Endometrial microvascular endothelial cells (primary cell): ENCODE data around the gene UBE2D2. TPM values are rescaled to one million over a fixed set of nuclear protein-coding genes. Genes with fewer than 3 reads are reported as not detected.

Experiments
- in situ Hi-C: cut with HindIII; loops from 2 replicates; pipeline ENCODE4 v1.10.0; 2017; ENCODE audit warnings: low sequenced_read_pairs, low pct_unique_long_range_greater_than_20kb; ENCODE audit errors: inconsistent ontology term
- total RNA-seq: library from RNA; depleted of rRNA; stranded (reverse); fragments of >200 nt; gene quantifications from one replicate; pipeline ENCODE4 v1.2.3, GENCODE V29; 2015; ENCODE audit errors: inconsistent ontology term

UBE2D2 gene
- total RNA-seq, 1 donor from 2014 or later, result 105 TPM

DNA sequence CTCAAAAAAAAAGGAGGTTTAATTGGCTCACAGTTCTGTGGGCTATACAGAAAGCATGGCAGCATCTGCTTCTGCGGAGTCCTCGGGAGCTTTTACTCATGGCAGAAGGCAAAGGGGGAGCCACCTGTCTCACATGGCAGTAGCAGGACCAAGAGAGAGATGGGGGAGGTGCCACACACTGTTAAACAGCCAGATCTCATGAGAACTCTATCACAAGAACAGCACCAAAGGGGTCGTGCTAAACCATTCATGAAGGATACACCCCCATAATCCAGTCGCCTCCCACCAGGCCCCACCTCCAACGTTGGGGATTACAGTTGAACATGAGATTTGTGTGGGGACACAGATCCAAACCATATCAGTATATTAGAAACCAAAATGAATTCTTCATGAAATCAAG, 58.7 kb downstream of the UBE2D2 start:
- in situ Hi-C loops, result no loop called here

DNA sequence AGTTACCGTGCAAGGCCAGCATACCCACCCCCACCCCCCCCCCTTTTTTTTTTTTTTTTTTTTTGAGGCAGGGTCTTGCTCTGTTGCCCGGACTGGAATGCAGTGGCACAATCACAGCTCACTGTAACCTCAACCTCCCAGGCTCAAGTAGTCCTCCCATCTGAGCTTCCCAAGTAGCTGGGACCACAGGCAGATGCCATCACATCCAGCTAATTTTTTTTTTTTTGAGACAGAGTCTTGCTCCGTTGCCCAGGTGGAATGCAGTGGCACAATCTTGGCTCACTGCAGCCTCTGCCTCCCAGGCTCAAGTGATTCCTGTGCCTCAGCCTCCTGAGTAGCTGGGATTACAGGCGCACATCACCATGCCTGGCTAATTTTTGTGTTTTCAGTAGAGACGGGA, 64.3 kb downstream of the UBE2D2 start:
- in situ Hi-C loops, result loop anchor here (25.0 kb wide), 1 partner anchor 137 kb away; no protein-coding TSS in a partner anchor

DNA sequence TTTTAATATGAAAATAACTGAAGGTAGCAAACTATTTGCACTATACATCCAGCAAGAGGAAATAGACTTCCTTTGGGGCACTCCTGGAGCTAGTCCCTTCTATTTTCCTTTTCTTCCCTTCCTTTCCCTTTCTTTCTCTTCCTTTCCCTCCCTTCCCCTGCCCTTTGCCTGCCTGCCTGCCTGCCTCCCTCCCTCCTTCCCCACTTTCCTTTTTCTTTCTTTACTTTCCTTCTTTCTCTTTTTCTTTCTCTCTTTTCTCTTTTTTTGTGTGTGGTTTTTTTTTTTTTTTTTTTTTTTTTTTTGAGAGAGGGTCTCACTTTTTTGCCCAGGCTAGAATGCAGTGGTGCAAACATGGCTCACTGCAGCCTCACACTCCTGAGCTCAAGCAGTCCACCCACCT, 69.7 kb downstream of the UBE2D2 start:
- in situ Hi-C loops, result loop anchor here (25.0 kb wide), 1 partner anchor 131 kb away; no protein-coding TSS in a partner anchor

DNA sequence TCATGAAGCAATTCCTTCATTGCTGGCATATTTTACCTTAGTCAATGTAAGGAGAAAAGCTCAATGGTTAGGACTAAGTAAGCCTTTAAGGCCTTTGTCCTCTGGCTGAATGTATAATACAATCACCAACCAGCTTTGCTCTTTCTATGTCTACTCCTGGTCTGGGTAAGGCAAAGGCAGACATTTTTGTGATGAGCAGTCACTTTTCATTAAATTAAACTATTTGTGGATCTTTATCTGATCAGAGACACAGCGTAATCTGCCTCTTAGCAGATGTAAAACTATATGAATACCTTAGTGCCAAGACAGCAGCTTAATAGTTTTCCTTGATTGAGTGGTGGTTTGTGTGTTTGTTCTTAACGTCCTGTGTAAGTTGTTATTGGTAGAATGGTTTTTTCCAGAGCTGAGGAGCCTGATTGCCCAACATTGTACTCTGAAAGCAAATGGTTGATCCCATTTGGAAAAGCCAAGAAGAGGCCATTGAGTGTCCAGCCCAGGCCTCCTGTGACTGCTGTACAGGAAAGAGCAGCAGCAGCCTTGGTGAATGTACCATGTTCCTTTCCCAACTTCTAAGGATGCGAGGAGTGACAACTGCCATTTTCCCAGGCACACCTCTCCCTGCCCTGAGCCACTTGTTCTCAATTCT, 70.5 kb downstream of the UBE2D2 start:
- in situ Hi-C loops, result loop anchor here (25.0 kb wide), 1 partner anchor 131 kb away; no protein-coding TSS in a partner anchor

DNA sequence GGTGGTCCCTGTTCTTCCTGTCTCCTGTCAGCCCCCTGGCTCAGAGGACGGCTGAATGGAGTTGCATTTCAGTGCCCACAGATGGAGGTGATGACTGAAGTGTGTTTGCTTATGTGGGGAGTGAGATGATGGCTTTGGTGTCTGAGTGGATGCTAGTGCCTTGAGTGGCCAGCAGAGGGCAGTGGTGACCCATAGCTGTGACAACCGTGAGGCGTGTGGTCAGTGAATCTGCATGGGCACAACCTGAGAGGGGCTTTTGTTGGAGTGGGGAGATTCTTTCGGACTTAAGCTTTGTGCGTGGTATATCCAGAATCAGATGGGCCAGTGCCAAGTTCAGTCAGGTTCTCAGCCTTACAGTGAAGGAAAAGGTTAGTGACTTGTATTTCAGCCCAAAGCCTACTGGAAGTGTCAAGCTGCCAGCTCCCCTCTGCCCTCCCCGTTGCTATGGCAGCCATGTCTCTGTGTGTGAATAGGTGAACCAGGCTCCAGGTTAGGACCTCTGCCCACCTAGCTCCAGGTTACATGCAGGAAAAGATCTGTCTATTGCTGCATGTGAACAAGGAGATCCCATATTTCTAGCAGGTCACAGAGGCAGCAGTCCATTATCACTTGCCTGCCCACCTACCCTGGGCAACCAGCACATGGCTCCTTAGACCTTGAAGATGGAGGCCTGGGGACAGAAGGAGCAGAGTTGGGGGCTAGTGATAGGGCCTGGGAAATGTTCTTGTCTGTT, 72.3 kb downstream of the UBE2D2 start:
- in situ Hi-C loops, result loop anchor here (25.0 kb wide), 1 partner anchor 129 kb away; no protein-coding TSS in a partner anchor

DNA sequence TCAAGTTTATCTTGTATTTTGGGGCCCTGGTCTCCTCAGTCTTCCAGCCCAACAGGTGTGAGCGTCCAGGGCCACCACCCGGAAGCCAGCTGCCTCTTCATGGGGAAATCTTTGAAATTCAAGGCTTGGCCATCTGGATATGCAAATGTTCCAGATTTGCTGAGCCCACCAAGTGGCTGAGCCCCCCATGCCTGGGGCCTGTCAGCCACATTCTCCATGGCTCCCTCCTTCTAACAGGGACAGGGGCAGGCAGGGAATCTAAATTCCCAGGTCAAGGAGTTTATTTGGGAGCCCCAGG, 72.8 kb downstream of the UBE2D2 start:
- in situ Hi-C loops, result loop anchor here (25.0 kb wide), 1 partner anchor 128 kb away; no protein-coding TSS in a partner anchor

DNA sequence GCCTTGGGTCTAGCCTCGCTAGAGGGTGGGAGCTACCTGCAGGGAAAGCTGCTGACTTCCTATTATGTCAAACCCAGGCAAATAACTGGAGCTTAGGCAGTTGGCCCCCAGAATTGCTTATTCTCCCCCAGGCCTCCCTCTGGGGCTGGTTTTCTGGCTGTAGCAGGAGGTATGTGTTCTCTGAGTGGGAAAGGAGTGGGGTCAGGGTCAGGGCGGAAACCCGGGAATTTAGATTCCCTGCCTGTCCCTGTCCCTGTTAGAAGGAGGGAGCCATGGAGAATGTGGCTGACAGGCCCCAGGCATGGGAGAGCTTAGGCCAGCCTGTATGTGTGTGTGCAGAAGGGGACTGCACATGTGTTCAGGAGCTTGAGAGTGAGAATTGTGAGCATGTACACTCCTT, 73.4 kb downstream of the UBE2D2 start:
- in situ Hi-C loops, result loop anchor here (25.0 kb wide), 1 partner anchor 128 kb away; no protein-coding TSS in a partner anchor

DNA sequence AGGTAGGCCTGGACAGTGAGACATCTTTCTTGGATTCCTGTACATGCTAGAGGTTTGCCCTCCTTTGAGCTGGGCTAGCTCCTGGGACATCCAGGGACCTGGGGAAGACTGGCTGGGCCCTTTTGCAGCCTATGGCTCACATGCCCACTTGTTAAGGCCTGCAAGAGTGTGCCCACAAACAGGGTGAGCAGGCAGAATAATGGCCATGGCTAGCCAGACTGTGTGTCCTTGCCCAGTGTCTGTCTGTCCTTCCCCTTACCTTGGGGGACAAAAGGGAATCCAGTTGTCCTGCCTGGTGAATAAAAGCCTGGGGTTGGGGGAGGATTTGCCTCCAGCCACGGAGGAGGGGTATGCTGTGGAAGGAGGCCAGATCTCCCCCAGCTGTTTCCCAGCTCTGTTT, 74.1 kb downstream of the UBE2D2 start:
- in situ Hi-C loops, result loop anchor here (25.0 kb wide), 1 partner anchor 127 kb away; no protein-coding TSS in a partner anchor

DNA sequence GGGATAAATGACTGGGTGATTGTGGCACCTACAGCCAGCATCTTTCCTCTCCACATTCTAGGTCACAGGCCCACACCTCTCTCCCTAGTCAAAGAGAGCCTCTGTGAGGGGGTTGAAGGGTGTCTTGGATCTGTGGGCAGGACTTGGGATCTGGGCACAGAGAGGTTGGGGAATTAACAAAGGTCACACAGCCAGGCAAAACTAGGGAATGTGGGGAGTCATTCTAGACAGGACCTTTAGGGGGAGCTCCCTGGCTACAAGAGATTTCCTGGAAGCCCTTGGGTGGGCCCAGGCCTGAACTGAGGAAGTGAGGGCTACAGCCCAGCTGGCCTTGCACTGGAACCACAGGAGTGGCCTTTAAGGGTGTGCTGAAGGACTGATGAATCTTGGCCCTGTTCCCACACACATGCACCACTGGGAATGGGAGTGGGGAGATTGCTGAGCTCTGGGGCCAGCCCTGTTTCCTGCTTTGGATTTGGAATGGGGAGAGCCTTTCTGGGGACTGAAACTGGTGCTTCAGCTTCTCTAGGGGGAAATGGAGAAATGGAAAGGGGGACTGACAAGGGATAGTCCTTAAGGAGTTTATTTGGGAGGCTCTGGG, 74.6 kb downstream of the UBE2D2 start:
- in situ Hi-C loops, result loop anchor here (25.0 kb wide), 1 partner anchor 127 kb away; no protein-coding TSS in a partner anchor

DNA sequence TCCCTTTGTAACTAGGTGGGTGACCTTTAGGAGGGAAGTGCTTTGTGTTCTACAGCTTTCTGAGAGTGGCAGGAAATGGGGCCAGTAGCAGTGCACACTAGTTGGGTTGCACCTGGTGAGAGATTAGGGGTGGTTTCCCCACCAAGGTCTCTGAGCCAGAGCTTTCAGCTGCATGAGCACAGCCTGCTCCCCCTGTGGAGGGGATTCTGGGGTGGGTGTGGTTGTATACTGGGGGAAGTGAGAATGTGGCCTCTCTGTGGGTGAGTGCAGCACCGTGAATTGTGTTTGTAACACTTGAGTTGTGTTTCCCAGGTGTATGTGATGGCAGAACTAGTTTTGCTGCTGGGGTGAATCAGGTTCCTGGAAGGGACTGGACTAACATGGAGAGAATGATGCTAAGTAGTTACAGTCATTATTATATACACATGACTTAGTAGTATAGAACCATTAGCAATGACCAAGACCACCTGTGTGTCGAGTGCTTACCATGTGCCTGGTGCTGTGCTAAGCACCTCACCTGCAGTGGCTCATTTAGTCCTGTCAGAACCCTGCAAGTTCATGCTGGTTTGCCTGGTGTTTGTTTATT, 75.2 kb downstream of the UBE2D2 start:
- in situ Hi-C loops, result loop anchor here (25.0 kb wide), 1 partner anchor 126 kb away; no protein-coding TSS in a partner anchor

DNA sequence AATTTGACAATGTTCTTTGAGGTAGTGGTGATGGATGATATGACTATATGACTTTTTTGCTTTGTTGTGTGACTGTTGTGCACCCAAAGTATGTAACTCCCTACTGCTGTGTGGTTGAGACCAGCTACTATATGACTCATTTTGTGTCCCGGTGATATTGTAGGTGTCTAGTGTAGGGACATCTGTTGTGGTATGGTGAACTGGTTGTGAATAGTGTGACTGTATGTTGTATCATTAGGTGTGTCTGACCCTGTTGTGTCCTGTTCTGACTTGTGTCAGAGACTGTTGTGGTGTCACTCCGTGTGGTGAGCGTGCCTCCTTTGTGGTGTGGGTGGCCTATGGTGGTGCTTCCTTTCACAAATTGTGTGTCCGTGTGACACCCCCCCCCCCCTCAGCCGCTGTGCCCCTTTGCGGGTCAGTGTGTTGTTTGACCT, 75.9 kb downstream of the UBE2D2 start:
- in situ Hi-C loops, result loop anchor here (25.0 kb wide), 1 partner anchor 125 kb away; no protein-coding TSS in a partner anchor

DNA sequence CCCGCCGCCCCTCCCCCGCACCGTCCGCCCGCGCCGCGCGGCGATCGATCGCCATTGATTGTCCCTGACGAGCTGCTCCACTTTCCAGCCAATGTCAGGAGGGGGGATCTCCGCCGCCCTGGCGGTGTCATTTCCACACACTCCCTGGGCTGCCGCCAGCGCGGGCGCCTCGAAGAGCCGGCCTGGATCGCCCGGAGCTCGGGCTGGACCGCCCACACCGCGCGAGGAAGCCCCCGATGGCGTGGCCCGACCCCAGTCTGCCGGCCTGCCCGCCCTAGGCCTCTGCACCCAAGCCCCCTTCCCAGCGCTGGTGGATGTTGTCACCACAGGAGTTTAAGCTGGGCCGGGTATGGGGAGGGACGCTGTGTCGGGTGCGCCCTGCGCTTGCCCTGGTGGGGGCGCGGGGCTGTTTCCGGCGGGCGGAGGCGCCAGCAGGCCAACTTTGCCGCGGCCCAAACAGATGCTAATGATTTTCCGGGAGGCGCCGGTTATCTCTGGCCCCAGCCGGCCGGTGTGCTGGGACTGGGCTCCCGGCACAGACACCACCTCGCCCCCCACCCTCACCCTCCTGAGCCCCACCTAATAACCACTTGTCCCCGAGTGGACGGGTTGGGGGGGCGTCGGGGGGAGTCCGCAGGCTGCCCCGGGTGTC, 76.4 kb downstream of the UBE2D2 start:
- in situ Hi-C loops, result loop anchor here (25.0 kb wide), 1 partner anchor 125 kb away; no protein-coding TSS in a partner anchor

DNA sequence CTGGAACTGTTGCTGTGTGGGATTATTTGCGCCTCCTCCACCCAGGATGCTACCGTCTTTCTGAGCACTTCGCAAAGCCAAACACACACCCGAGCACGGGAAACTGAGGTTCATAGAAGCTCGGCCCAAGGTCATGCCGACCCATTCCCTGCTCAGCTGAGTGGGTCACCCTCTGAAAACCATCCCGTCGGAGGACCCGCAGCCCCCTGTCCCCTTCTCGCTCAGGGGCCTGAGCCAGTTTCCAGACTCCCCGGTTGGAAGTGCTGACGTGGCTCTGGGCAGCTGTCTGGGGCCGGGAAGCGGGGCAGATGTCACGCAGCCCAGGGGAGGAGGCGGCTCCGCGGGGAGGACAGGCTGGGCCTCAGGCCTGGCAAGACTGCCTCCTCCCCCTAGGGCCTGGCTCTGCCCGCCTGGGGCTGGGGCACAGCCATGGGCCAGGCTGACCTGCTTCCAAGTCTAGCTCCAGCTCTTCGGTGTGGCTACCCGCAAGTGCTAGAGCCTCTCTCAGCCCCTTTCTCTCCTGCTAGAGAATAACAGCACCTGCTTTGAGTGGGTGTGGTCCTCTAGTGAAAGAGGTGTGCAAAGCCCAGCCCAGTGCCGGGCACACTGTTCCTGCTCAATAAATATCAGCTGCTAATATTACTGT, 77.1 kb downstream of the UBE2D2 start:
- in situ Hi-C loops, result loop anchor here (25.0 kb wide), 1 partner anchor 124 kb away; no protein-coding TSS in a partner anchor

DNA sequence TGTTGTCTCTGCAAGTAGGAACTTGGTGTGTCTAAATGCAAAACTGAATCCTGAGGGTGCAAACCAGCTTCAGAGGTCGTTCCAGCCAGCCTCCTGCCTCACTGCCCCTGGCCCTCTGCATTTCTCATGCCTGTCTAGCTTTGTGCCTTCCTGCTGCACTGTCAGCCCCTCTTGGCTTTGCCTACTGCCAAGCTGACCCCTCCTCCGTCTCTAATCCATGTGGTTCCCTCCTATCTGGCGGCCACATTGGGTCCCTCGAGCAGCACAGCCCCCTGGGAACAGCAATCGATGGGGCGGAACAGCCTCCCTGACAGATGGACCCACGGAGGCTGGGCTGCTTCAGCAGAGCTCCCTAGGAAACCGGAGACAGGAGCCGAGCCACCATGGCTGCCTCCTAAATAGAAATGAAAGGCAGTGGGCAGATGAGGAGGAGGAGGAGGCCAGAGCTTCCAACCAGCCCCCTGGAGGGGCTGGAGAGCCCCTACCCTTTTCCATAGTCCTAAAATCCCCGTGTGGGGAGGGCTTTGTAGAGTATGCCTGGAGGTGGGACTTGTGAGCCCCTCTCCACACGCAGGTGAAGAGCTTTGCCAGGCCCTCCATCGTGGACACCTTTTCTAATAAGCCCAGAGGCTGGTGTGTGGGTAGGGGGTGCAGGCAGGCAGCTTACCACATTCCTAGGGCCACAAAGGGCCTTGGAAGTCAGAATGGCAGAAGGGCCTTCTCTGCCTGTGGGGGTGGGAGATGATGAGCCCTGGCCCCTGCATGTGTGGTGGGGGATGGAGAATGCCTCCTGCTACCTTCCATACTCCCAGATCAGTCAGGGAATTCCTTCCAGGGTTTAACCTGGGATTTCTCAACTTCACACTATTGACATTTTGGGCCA, 77.8 kb downstream of the UBE2D2 start:
- in situ Hi-C loops, result loop anchor here (25.0 kb wide), 1 partner anchor 123 kb away; no protein-coding TSS in a partner anchor

DNA sequence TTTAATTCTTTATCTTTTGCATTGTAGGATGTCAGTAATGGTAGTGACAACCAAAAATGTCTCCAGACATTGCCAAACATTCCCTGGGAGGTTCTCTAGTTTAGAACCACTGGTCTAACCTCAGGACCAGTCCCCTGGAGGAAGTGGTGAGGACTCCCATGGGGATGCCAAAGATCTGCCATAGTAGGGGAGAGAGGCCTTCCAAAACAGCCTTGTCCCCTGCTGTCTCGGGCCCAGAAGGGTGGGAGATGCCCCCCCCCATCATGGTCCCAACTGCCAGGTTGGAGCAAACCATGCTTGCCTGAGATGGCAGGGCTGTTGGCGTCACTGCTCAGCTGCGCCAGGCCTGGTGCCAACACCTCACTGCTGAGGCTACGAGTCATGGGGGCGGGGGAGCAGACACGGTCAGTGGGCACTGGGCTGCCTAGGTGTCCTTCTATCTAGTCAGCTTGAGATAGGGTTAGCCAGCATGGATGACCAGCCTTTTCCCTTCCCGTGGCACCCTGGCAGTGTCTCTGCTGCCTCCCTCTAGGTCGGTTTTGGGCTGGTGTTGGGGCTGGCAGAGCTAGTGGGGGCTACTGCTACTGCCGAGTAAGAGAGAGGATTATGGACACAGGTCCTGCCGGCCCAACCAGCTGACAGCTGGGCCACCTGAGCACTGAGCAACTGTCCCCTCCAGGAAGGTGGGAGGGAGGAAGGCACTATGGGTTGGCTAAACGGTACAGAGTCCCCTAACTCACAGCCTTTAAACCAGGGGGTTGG, 78.7 kb downstream of the UBE2D2 start:
- in situ Hi-C loops, result loop anchor here (10.0 to 25.0 kb wide), 2 partner anchors 65 to 123 kb away; no protein-coding TSS in a partner anchor

DNA sequence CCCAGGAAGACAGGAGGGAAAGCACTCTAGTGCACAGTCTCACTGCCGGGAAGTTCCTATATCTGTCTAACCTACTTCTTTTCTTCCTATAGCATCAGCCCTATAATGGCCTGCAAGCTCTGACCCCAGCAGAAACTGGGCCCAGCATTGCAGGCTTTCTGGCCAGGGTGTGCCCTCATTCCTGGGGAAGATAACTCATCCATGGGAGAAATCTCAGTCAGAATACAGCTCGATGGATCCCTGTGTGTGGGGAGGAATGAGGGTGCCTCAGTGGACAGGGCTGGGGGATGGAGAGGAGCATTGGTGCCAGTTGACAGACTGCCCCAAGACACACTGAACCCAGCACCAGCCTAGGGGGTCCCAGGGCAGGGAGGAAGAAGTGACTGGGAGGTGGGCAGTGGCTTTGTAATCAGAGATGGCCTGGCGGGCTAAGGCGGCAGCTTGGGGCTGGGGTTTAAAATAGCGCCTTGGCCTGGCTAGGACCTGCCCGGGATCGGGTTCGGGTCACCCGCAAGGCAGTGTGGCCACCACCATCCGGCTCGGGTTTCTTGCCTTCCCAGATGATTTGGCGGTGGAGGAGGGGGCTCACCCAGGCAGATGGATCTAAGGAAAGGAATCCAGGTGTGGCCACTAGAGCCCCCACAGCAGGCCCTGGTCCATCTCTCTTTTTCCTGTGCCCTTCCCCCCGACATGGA, 79.4 kb downstream of the UBE2D2 start:
- in situ Hi-C loops, result loop anchor here (10.0 to 25.0 kb wide), 2 partner anchors 64 to 122 kb away; no protein-coding TSS in a partner anchor
